ENCODE data around the gene SYTL2.

- TF ChIP-seq CTCF (conservative IDR thresholded peaks at IDR 0.05; ENCODE audit: low read length) (no peak), EZH2phosphoT487 (IDR thresholded peaks at IDR 0.05; ENCODE audit: borderline replicate concordance) (no peak)
These were observed 10.7 kb upstream of the SYTL2 start for GRCh38 chr11:85821636-85822035.
